HUES6 (cell line): Measurements from ENCODE around the gene FAM210B.
"Not testable (repeated sequence)": the region's sequence is repeated elsewhere in the genome, so short reads cannot be mapped to it uniquely, and the experiment has no call there.

Experiments used
- H3K27ac ChIP-seq: 2 replicates; pipeline ENCODE4 v1.7.0; 2013; ENCODE audit warnings: low read depth, mild to moderate bottlenecking, low read length, inconsistent platforms
- H3K27me3 ChIP-seq: 2 replicates; pipeline ENCODE4 v1.6.1; 2013; ENCODE audit warnings: low read length; ENCODE audit not compliant: control insufficient read depth, insufficient read depth
- H3K36me3 ChIP-seq: 2 replicates; pipeline ENCODE4 v1.6.1; 2013; ENCODE audit warnings: low read length; ENCODE audit not compliant: control insufficient read depth, insufficient read depth
- H3K4me1 ChIP-seq: 2 replicates; pipeline ENCODE4 v1.6.1; 2013; ENCODE audit warnings: low read length; ENCODE audit not compliant: control insufficient read depth, insufficient read depth
- H3K4me3 ChIP-seq: 2 replicates; pipeline ENCODE4 v1.5.1; 2013; ENCODE audit warnings: low read depth, low read length
- H3K9ac ChIP-seq: one replicate; pipeline ENCODE4 v1.6.1; 2013; ENCODE audit warnings: mild to moderate bottlenecking, low read length
- H3K9me3 ChIP-seq: 2 replicates; pipeline ENCODE4 v1.6.1; 2013; ENCODE audit warnings: low read depth, low read length; ENCODE audit not compliant: control insufficient read depth, insufficient read depth

The FAM210B gene

DNA sequence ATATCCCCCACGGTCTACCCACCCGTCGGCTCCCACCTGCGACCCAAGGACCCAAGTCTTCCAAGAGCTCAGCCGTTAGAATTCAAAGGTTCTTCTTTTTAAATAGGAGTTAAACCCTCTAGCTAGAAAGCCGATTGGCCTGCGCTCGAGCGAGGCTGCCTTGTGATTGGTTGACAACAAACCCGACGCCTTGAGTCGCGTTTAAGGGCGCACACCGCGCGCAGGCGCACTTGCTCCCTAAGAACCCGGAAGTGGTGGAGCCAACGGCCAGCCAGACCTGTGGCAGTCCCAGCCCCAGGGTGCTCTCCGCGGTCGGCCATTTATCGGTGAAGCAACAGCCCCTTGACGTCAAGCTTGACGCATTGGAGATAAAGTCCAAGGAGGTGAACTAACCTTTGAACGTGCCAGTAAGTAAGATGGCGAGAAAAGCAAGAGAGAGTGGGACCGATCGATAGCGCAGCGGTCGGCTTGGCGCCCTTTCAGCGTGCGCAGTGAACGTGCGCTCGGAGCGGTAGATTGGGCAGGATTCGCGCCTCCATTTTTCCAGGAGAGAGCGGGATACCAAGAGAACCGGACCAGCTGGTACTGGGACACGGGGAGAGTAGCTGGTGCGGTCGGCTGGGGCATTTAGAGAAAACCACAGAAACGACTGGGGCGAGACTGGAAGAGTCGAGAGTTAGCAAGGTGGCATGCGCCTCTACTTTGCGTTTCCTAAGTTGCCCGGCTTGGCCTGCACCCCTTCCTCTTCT is 33.5 kb downstream of the FAM210B start, which contains the start of the genes AURKA and CSTF1:
Gene AURKA (minus strand): TSS at position 84 of the 749 bp plus-strand sequence. CDS start 4,018 bp downstream, outside the sequence.
Gene CSTF1 (plus strand): TSS at position 514 of the 749 bp plus-strand sequence. CDS start 2,908 bp downstream, outside the sequence.
- 0 out of 2 replicates have a peak, but pooled peaks cover 6% of the 10 kb centered on the region for H3K4me1 ChIP-seq
- H3K4me3 ChIP-seq: peak within 1 kb of the TSS; percentile 90
- H3K9ac ChIP-seq: peak within 1 kb of the TSS; percentile 98
- no peaks in the 10 kb centered on the region for H3K9me3 ChIP-seq
- H3K27me3 ChIP-seq: no peaks in the 10 kb centered on the region
- H3K27ac ChIP-seq: peak within 1 kb of the TSS; percentile 48
- H3K36me3 ChIP-seq: peaks cover 56% of the 10 kb centered on the region

DNA sequence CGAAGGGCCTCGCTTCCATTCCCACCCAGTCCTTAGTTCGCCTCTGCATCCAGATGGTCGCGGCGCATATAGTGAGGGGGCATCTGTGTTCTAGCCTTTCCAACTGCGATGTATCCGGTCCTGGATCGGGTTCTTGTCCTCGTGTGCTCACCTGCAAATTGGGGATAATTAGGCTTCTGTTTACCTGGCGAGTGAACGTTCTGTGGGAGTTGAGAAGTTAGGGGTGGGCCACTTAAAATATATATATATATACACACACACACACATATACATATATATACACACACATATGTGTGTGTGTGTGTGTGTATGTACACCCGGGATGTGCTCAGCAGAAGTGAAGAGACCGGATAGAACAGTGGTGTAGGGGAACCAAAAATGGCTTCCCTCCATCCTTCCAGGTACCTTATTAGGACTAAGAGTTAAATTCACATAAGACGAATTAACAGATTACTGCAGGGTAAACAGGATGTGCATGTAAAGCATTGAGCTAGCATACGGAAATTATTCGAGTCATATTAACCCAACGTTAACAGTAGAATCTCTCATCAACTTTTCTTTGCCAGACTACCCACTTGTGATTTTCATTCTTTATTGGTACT is 34.2 kb downstream of the FAM210B start:
- Histone ChIP-seq H3K9ac (peak overlapping the region; percentile 98), H3K27me3 (no peaks in the 10 kb centered on the region), H3K36me3 (peaks cover 56% of the 10 kb centered on the region), H3K9me3 (no peaks in the 10 kb centered on the region), H3K4me3 (peak overlapping the region; percentile 90), H3K4me1 (0 out of 2 replicates have a peak, but pooled peaks cover 6% of the 10 kb centered on the region), H3K27ac (peak overlapping the region; percentile 48)

DNA sequence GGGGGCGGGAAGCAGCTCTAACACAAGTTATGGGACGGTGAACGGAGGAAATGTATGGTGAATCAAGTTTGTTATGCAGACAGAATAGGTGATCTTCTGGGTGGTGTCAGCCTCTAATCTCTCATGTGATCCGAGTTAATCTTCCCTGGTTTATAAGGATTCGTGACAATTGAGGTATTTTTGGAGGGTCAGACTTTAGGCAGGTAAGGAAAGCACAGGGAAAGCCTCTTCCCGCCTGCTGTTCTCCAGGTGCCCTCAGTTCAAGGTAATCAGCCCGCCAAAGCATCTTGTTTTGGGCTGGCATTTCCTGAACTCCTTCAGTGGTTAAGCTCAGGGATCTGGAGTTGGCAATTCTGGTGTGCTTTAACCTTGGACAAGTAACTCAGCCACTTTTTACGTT is 34.9 kb downstream of the FAM210B start:
- H3K9me3 ChIP-seq: no peaks in the 10 kb centered on the region
- peak overlapping the region; percentile 90 for H3K4me3 ChIP-seq
- H3K27me3 ChIP-seq: no peaks in the 10 kb centered on the region
- 0 out of 2 replicates have a peak, but pooled peaks cover 6% of the 10 kb centered on the region for H3K4me1 ChIP-seq
- H3K27ac ChIP-seq: no peak overlapping the region
- H3K36me3 ChIP-seq: peaks cover 57% of the 10 kb centered on the region
- peak overlapping the region; percentile 74 for H3K9ac ChIP-seq

DNA sequence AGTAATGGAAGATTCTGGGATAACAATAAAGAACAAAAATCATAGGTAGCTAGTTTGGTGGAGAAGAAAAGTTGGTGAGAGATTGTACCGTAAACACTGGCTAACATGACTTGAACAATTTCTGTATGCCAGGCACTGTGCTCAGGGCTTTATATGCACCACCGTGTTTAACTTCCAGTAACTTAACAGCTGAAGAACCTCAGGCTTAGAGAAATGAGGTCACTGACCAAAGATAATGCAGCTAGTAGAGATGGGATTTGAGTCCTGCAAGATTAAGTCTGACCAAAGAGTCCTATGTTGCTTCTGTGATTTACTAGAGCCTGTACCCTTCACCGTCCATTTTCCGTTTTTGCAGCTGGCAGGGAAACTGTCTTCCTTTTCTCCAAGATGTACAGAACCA is 36.4 kb downstream of the FAM210B start:
- Histone ChIP-seq H3K9ac (no peak overlapping the region), H3K4me3 (no peak overlapping the region), H3K27ac (no peak overlapping the region), H3K27me3 (no peaks in the 10 kb centered on the region), H3K4me1 (0 out of 2 replicates have a peak, but pooled peaks cover 6% of the 10 kb centered on the region), H3K36me3 (peaks cover 57% of the 10 kb centered on the region), H3K9me3 (no peaks in the 10 kb centered on the region)

DNA sequence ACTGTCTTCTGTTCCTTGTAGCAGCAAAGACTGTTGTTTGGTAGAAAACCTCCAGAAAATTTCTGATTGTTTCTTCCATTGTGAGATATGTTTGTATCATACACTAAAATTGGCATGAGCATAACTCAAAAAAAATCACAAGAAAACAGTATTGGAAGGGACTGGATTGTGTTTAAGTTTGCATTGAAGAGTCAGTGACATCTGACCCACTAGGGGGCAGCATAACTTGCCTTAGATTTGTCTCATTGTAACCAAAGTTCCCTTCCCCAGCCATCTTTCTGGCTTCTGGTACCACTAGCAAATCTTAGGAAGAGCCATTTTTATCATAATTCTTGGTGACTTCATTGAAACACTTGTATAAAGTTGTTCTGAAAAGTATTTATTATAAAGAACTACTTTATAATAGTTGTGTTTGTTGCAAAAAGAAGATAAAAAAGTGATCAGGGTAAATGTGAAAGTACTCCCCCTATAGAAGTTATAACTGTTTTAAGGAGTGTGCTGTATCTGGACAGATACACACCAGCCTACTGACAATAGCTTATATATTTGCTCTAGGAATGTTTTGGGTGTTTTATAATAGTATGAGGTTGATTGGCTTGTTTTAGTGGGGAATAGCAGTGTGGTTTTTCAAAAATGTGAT is 41.3 kb downstream of the FAM210B start:
- Histone ChIP-seq H3K4me3 (no peak overlapping the region), H3K9me3 (no peaks in the 10 kb centered on the region), H3K9ac (no peak overlapping the region), H3K27ac (no peak overlapping the region), H3K36me3 (peaks cover 92% of the 10 kb centered on the region), H3K4me1 (no peaks in the 10 kb centered on the region), H3K27me3 (no peaks in the 10 kb centered on the region)

DNA sequence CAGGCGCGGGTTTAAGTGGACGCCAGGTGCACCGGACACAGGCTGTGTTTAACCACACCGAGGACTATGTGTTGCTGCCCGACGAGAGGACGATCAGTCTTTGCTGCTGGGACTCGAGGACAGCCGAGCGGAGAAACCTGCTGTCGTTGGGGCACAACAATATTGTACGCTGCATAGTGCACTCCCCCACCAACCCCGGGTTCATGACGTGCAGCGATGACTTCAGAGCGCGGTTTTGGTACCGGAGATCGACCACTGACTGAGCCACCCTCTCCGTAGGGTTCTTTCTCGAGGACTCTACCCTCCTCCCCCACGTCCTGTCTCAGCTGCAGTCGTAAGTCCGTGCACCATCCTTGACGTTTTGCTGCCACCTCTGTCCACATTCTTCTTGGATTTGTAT is 44.7 kb downstream of the FAM210B start:
- H3K27me3 ChIP-seq: no peaks in the 10 kb centered on the region
- no peaks in the 10 kb centered on the region for H3K9me3 ChIP-seq
- no peaks in the 10 kb centered on the region for H3K4me1 ChIP-seq
- no peak overlapping the region for H3K27ac ChIP-seq
- no peak overlapping the region for H3K9ac ChIP-seq
- H3K36me3 ChIP-seq: peaks cover 88% of the 10 kb centered on the region
- no peak overlapping the region for H3K4me3 ChIP-seq

DNA sequence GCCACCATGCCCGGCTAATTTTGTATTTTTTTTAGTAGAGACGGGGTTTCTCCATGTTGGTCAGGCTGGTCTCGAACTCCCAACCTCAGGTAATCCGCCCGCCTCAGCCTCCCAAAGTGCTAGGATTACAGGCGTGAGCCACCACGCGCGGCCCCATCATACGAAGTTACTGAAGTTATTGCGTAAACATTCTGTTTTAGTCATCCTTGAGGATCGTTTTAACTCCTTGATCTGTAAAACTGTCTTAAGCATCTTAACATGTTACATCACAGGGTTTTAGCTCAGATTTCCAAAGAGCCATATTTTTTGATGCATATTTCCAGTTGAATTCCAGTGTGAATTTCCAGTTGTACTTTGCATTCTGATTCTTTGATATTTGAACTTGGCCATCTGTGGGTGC is 46.6 kb downstream of the FAM210B start:
- H3K4me3 ChIP-seq, H3K9ac ChIP-seq, H3K27ac ChIP-seq, H3K9me3 ChIP-seq, H3K27me3 ChIP-seq, H3K4me1 ChIP-seq: not testable (repeated sequence)
- peaks cover 69% of the 10 kb centered on the region for H3K36me3 ChIP-seq

DNA sequence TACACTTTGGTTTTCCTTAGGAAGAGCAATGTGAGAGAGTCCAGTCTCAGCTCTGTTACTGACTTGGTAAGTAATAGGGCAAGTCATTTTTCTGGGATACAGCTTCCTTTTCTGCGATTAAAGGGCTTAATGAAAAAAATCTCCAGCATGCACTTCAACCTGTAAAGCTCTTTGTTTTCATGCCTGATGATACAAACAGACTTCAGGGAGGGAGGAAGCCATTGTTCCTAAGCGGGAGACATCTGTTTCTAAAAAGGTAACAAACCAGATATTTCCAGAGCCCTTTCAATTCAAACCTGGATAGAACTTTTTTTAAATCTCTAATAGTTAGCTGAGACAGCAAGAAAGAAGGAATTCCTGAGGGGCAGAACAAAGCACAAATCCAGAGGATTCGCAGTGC is 48.1 kb downstream of the FAM210B start:
- Histone ChIP-seq H3K4me1 (no peaks in the 10 kb centered on the region), H3K9ac (no peak overlapping the region), H3K36me3 (peaks cover 56% of the 10 kb centered on the region), H3K27ac (no peak overlapping the region), H3K9me3 (no peaks in the 10 kb centered on the region), H3K27me3 (no peaks in the 10 kb centered on the region), H3K4me3 (no peak overlapping the region)

DNA sequence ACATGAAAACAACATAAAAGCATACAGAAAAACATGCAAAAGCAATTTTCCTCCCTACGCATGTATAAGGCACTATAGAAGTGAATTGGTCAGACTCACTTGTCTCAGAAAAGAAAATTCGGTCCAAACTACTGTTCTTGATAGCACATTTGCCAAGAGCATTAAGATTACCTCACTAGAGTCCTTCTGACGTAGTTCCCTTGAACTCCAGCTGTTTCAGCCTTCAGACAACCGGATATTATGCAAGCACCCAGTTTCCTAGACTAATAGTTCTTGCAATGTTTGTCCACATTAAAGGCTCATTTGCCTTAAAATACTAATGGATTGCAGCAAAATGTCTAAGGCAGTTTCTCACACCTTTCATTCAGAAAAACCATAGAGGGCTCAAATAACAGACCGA is 50.7 kb downstream of the FAM210B start:
- no peak overlapping the region for H3K9ac ChIP-seq
- no peak overlapping the region for H3K4me3 ChIP-seq
- no peak overlapping the region for H3K27ac ChIP-seq
- H3K27me3 ChIP-seq: no peaks in the 10 kb centered on the region
- no peaks in the 10 kb centered on the region for H3K4me1 ChIP-seq
- H3K36me3 ChIP-seq: peaks cover 34% of the 10 kb centered on the region
- H3K9me3 ChIP-seq: no peaks in the 10 kb centered on the region

DNA sequence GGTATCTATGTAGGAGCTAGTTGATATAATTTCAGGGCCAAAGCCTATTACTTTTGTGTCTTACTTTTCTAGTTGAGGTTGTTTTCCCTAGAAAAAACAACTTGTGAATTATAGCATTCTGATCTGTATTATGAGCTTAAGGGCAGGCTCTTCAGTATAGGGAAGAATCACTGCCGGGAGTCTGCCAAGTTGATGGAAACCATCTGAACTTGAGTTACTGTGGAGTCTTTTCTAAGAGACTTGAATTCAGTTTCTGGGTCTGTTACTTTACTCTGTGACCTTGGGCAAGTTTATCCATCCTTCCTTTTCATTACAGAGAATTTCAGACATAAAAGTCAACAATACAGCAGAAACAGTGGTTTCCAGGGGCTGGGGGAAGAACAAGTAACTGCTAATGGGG is 51.2 kb downstream of the FAM210B start:
- no peaks in the 10 kb centered on the region for H3K9me3 ChIP-seq
- no peak overlapping the region for H3K9ac ChIP-seq
- H3K4me1 ChIP-seq: no peaks in the 10 kb centered on the region
- peaks cover 31% of the 10 kb centered on the region for H3K36me3 ChIP-seq
- no peak overlapping the region for H3K27ac ChIP-seq
- H3K27me3 ChIP-seq: no peaks in the 10 kb centered on the region
- H3K4me3 ChIP-seq: no peak overlapping the region

DNA sequence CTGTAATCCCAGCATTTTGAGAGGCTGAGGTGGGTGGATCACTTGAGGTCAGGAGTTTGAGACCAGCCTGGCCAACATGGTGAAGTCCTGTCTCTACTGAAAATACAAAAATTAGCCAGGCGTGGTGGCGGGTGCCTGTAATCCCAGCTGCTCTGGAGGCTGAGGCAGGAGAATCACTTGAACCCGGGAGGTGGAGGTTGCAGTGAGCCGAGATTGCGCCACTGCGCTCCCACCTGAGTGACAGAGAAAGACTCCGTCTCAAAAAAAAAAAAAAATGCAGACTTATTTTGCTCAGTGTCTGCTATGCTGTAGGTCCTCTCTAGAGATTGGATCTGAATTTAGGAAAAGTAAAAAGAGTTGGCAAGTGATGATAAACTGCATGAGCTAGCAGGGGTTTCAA is 52.5 kb downstream of the FAM210B start:
- not testable (repeated sequence) for H3K27me3 ChIP-seq, H3K27ac ChIP-seq, H3K4me1 ChIP-seq, H3K4me3 ChIP-seq, H3K9ac ChIP-seq, H3K9me3 ChIP-seq
- peaks cover 17% of the 10 kb centered on the region for H3K36me3 ChIP-seq
